ENCODE measurements around the gene EMC1. TPM values are rescaled to one million over a fixed set of nuclear protein-coding genes. Genes with fewer than 3 reads are reported as not detected.

The EMC1 gene
- total RNA-seq, 1 experiment from 2014 or later, result 60.0 TPM

GRCh38 chr1:19191811-19192210 lies 59.5 kb downstream of the EMC1 start:
- TF ChIP-seq, protein P1, sequence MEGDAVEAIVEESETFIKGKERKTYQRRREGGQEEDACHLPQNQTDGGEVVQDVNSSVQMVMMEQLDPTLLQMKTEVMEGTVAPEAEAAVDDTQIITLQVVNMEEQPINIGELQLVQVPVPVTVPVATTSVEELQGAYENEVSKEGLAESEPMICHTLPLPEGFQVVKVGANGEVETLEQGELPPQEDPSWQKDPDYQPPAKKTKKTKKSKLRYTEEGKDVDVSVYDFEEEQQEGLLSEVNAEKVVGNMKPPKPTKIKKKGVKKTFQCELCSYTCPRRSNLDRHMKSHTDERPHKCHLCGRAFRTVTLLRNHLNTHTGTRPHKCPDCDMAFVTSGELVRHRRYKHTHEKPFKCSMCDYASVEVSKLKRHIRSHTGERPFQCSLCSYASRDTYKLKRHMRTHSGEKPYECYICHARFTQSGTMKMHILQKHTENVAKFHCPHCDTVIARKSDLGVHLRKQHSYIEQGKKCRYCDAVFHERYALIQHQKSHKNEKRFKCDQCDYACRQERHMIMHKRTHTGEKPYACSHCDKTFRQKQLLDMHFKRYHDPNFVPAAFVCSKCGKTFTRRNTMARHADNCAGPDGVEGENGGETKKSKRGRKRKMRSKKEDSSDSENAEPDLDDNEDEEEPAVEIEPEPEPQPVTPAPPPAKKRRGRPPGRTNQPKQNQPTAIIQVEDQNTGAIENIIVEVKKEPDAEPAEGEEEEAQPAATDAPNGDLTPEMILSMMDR (conservative IDR thresholded peaks at IDR 0.05), result no peak
- H3K4me1 ChIP-seq (ENCODE audit: insufficient read depth, low read length), result no peaks in the 10 kb centered on the region; the same call in 1 of the 2 replicates

More at GRCh38 chr1:19191811-19192210, 59.5 kb downstream of the EMC1 start:
- H3K9me3 Mint-ChIP-seq, result no peaks in the 10 kb centered on the region
- Histone ChIP-seq H3K79me1 (ENCODE audit: insufficient read depth, low read depth, low read length, poor library complexity, severe bottlenecking) (peaks cover 3% of the 10 kb centered on the region), H4K5ac (ENCODE audit: insufficient read length, low read depth, low read length) (no peak overlapping the region), H4K8ac (replicated peaks; ENCODE audit: insufficient read length, low read depth, low read length) (no peak overlapping the region), H3K9me3 (ENCODE audit: control insufficient read depth, low read depth, low read length) (no peaks in the 10 kb centered on the region), H4K20me1 (ENCODE audit: control insufficient read depth, insufficient read depth, insufficient read length) (no peaks in the 10 kb centered on the region), H2BK20ac (ENCODE audit: low read depth, low read length, poor library complexity, severe bottlenecking) (no peak overlapping the region), H2BK120ac (ENCODE audit: low read depth, low read length, poor library complexity, severe bottlenecking) (no peak overlapping the region), H3T11ph (ENCODE audit: low read length) (no peak overlapping the region), H2AFZ (ENCODE audit: low read length) (no peak overlapping the region), H3K79me2 (ENCODE audit: insufficient read depth, low read length) (no peaks in the 10 kb centered on the region), H3K56ac (ENCODE audit: insufficient read length, low read depth, low read length) (no peak overlapping the region), H3K14ac (ENCODE audit: insufficient read depth, low read length) (no peak overlapping the region), H3K18ac (ENCODE audit: insufficient read length, low read depth, low read length) (no peak overlapping the region), H2BK5ac (ENCODE audit: insufficient read length, low read length) (no peak overlapping the region), H3K23ac (ENCODE audit: insufficient read length, low read depth, low read length) (no peak overlapping the region), H3K23me2 (ENCODE audit: insufficient read length, low read depth, low read length, poor library complexity, severe bottlenecking) (no peaks in the 10 kb centered on the region), H3K27me3 (ENCODE audit: insufficient read depth, low read length) (no peaks in the 10 kb centered on the region), H3K4me2 (ENCODE audit: insufficient read depth, insufficient read length, low read length) (no peak overlapping the region), H2BK15ac (ENCODE audit: low read depth, low read length) (no peak overlapping the region), H3K4ac (ENCODE audit: low read depth, low read length) (no peak overlapping the region), H3K9ac (ENCODE audit: extremely low read depth, insufficient read length, low read length) (no peak overlapping the region), H2BK12ac (ENCODE audit: insufficient read length, low read depth, low read length) (no peak overlapping the region), H4K91ac (ENCODE audit: insufficient read length, low read depth, low read length) (no peak overlapping the region), H3K27ac (ENCODE audit: insufficient read length, low read depth, low read length) (no peak overlapping the region), H2AK5ac (ENCODE audit: insufficient read length, low read length) (no peak overlapping the region)
- no peak overlapping the region for H3K27ac Mint-ChIP-seq
- H3K4me3 Mint-ChIP-seq, result no peak overlapping the region
- no CpG with 5 or more reads among the region's 3 CpGs for WGBS (ENCODE audit: extremely low coverage, insufficient read length, low lambda C conversion rate)
- no peak for DNase-seq
- H3K36me3 Mint-ChIP-seq (ENCODE audit: insufficient read depth in 1 of 3, low read depth in 3 of 3), result peaks cover 47 to 81% (median 71%) of the 10 kb centered on the region in 3 experiments; a peak in 6 of 7 replicates
- H3K27me3 Mint-ChIP-seq (ENCODE audit: low read depth), result no peaks in the 10 kb centered on the region
- peaks cover 11% of the 10 kb centered on the region in 2 experiments for H3K4me1 Mint-ChIP-seq

All from H9 (cell line).